HL-60/S4 treated with phorbol 12-myristate 13-acetate at 8.2 ng/mL for 4 days and 3 days (cell line): ENCODE measurements around the gene STRIP1.

Experiments used
- in situ Hi-C: fragments of 300-500 bp; cut with MboI; formaldehyde crosslinking; loops from 2 replicates; pipeline ENCODE4 v1.15.0; 2022; ENCODE audit warnings: low sequenced_read_pairs

Gene STRIP1

DNA sequence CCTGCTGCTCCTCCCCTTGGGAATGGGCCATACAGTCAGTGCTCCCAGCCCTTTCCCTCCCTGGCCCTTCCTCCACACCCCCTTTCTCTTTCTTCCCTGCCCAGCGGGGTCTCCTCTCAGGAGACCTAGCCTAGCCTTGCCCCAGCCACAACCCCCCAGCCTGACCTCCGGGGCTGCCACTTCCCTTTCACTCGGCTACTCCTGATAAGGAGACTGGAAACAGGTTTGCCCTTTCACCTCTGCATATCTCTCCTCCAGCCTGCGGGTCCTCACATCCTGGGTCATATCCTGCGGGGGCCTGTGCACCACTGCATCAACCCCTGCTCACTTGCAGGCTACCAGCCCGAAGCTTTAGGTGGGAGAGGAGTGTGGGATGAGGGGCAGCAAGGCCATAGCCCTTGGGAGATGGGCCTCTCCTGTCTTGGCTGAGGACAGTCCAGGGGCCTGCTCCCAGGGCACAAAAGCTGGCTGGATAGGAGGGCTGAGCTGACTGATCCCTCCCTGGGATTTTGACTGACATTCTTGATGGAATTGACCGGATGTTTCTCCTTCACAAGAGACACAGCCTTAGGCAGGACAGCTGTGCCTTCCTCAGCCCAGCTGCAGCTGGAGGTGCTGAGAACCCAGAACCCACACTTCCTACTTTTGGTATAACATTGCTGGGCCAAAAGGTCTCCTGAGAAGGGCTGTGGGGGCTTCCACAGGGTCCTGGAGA, 55.3 kb downstream of the STRIP1 start:
- in situ Hi-C loops: no loop called here

DNA sequence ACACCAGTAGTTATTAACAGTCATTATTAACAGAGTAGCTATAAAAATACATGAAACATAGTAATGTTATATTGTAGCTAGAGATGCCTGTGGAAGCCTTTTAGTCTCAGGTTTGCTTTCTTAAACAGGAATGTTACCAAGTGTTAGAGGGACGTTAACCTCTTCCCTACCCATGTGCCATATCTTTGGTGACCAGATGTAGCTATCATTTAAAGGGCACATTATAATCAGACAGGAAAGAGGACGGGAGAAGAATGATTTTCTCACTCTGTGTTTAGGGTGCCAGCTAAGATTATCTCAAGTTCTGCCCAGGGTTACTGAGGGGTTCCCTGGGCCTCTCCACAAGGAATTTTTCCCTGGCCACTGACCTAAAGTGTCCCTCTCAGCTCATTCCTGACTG, 57.0 kb downstream of the STRIP1 start:
- in situ Hi-C loops: no loop called here

DNA sequence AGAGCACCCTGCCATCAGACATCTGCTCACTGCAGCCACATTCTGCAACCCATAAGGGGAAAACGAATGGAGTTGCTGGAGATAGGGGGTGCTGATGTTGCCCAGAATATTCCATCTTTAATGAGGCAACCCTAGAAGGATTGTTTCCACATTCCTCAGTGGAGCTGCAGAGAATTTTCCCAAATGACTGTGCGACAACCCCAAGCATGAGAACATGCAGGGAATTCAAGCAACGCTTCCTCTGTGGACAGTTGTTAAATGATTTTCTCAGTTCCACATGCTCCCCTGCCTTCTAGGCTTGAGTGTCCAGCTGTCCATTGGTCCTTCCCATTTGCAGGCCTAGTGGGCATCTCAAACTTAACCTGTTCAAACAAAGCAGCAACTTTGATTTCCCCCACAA, 57.4 kb downstream of the STRIP1 start:
- in situ Hi-C loops: no loop called here

DNA sequence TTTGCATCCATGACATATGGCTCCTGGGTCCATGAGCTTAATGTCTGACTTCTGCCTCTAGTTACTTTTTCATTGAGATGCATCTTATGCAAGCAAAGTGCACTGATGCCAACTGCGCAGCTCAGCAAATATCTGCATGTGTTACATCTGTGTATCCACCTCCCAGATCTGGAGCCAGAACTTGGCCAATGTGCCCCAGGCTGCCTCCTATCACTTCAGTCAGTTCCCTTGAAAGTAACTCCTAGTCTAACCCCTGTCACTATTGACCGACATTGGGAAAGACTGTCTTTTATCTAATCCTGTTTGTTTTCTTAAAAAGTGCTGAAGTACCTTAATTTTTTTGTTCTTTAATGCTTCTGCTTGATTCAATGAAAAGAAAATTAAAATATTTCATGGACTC, 58.6 kb downstream of the STRIP1 start:
- in situ Hi-C loops: no loop called here

DNA sequence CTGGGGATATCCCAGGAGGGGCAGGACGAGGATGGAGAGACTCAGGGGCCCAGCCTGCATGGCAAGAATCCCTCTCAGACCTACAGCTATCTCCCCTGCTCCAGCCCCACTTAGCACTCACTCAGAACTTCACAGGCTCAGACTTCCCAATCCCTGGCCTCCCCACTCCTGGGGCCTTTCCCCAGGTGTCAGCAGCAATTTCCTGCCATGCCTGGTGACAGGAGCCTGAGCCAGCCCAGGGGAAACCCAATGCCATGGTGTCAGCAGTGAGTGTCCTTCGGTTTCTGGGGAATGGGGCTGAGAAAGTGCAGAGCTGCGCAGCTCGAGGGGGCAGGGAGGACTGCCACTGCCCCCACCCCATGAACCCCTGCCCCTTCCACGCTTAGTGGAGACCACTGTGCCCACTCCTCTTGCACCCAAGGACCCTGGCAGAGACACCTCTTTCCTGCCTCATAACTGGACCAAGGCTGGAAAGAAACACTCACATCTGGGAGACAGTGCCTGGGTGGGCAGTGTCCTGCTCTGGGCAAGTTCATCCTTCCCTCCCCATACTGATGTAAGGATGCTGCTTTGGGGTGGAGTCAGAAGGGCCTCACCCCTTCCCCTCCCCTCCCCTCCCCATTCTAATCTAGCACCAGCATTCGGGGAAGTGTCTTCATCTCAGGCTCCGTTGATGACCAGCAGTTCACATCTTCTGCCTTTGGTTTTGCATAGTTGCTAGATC, 60.7 kb downstream of the STRIP1 start:
- in situ Hi-C loops: no loop called here

DNA sequence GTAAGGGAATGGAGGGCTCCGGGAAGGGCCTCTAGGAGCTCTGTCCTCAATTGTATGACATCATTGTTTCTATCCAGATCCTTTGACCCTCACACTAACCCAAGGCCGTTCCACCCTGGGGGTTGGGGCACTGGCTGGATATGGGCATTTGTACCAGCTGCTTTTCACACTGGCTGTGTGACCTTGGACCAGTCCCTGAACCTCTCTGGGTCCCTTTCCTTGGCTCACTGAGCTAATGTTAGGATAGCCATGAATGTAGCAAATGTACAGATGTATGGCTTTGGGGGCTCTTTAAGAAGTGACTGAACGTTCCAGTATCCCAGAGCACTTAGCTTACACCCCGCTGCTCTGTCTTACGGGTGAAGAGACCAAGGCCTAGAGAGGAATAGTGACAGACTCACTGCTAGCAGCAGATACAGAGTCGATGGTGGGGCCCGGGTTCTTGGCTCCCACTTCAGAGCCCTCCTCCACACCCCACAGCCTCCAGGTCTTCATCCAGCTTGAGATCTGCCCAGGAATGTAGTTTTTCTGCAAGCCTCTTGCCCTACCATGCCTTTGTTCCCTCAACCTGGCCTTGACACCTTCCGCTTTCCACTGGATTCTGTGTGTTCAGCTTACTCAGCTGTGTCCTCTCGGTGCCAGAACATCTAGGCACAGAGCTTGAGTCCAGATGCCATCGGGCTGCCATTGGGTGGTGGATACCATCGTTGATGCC, 63.2 kb downstream of the STRIP1 start:
- in situ Hi-C loops: no loop called here

DNA sequence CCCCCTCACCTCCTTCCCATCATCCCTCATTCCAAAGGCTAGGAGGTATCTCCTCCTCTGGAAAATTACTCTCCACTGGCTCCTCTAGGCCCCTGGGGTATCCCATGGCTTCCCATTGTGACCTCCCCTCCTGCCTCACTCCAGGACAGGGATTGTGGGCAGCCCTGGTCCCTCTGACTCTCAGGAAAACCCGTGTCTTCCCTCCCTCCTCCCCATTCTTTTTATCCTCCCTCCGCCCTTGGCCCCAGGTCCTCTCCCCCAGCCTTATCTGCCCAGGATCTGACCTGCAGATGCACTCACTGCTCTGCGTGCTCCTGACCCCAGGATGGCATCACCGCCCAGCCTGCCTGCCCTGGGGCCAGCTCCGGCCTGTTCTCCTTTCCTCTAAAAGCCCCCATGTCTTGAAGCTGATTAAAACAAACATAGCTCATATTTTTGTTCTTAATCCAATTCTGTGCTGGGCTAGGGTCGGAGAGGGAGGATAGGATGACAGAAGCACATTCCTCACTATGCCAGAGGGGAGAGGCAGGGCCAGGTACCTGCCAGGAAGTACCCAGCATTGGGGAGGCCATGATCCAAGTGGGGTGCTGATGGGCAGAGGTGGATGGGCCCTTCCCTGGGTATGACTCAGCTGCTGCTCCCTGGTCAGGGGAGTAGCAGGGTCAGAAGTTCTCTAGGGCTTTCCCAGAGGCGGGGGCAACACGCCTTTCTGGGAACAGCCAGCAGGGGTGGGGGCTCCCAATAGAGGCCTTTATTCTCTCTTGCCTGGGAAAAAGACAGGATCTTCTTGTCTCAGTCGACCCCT, 64.0 kb downstream of the STRIP1 start:
- in situ Hi-C loops: no loop called here

DNA sequence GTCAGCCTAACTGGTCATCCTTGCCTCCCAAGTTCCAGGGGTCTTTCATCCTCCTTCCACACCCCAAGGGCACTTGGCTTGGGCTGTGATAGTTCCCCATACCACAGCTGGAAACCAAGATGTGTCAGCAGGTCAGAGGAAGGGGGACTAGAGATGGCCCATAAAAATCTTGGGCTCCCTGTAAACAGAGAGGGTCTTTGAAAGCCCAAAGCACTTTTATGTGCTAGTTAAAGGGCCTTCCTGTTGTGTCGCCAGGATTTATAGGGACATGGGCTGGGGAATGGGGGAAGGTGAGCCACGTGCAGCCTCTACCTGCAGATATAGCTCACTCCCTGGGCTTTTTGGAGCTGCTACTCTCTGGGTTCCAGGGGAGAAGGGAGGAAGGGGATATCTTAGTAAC, 65.9 kb downstream of the STRIP1 start:
- in situ Hi-C loops: no loop called here

DNA sequence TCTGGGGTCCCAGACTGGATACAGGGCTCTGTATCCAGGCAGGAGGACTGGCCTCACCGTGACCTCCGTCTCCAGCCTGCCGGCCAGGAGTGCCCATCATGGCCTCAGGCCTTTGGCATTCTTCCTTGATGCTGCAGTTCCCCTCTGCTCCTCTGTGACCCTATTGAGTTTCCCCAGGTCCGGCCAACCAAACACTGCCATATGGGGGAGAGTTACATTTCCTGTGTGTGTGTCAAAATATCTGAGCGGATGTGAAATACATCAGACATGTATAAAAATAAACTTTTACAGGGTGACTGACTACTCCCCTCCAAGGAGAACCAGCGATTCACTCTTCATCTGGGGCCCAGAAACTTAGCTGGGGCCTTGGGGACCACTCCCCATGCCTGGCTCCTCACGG, 67.7 kb downstream of the STRIP1 start:
- in situ Hi-C loops: no loop called here
